GM12878 (cell line): ENCODE results near the gene PRPF6. TPM values are rescaled to one million over a fixed set of nuclear protein-coding genes. Genes with fewer than 3 reads are reported as not detected.

Source experiments
- ATAC-seq: fragments of 200-7000 bp; cut with Tn5 transposase; 3 replicates; pipeline ENCODE4 v1.9.1; 2020; ENCODE audit warnings: mild to moderate bottlenecking, moderate library complexity
- BruUV-seq: library from RNA; stranded (reverse); fragments of 400-500 nt; replicated peaks from 2 replicates; lab custom pipeline; 2021; lab: Mats Ljungman, UMichigan
- CTCF ChIA-PET: fragments of 300-600 bp; sonication (Branson Sonifier 250); formaldehyde crosslinking; extraction: SDS; loops from one replicate; lab custom pipeline; 2021; ENCODE audit warnings: inconsistent platforms; lab: Yijun Ruan, JAX
- POLR2A ChIA-PET: fragments of 350-600 bp; formaldehyde crosslinking; extraction: SDS; loops from one replicate; lab custom pipeline; 2021; ENCODE audit warnings: inconsistent platforms; lab: Charles Lee
- RAD21 ChIA-PET: fragments of 300-600 bp; sonication (Branson Sonifier 250); formaldehyde crosslinking; loops from one replicate; lab custom pipeline; 2023; ENCODE audit warnings: antibody characterized with exemption; ENCODE audit not compliant: unreplicated experiment; lab: Charles Lee
- SMC1A ChIA-PET: fragments of 300-600 bp; sonication (Branson Sonifier 250); formaldehyde crosslinking; loops from one replicate; lab custom pipeline; 2023; ENCODE audit not compliant: unreplicated experiment, uncharacterized antibody; lab: Charles Lee
- DNase-seq: peaks from one replicate; pipeline ENCODE4 v3.0.0-alpha.2; 2011; ENCODE audit warnings: low read depth, low spot score
- FAIRE-seq: peaks from 3 replicates; lab custom pipeline; 2011; peaks lifted over from hg19 to GRCh38; lab: Jason Lieb, UNC
- H2AFZ ChIP-seq: 2 replicates; pipeline ENCODE4 v1.6.0; 2011; ENCODE audit warnings: low read depth, low read length, control low read depth; ENCODE audit not compliant: control insufficient read depth
- H3K27ac ChIP-seq: 2 replicates; pipeline ENCODE4 v1.5.1; 2011; ENCODE audit warnings: control low read depth; ENCODE audit not compliant: control insufficient read depth, insufficient read depth
- H3K27me3 ChIP-seq, 2 experiments: replicated peaks in 1 of 2; 2 replicates each; pipeline versions ENCODE4 v1.6.0 to v1.6.1; 2011; ENCODE audit warnings: low read length in 1 of 2; ENCODE audit not compliant: control insufficient read depth in 2 of 2, insufficient read depth in 2 of 2
- H3K36me3 ChIP-seq, 2 experiments: 2 replicates each; pipeline ENCODE4 v1.5.1; 2011; ENCODE audit warnings: low read length in 1 of 2; ENCODE audit not compliant: control insufficient read depth in 2 of 2, insufficient read depth in 2 of 2
- H3K4me1 ChIP-seq: 2 replicates; pipeline ENCODE4 v1.6.1; 2011; ENCODE audit warnings: mild to moderate bottlenecking, low read length, moderate library complexity, mixed read lengths; ENCODE audit not compliant: control insufficient read depth, insufficient read depth
- H3K4me2 ChIP-seq: 2 replicates; pipeline ENCODE4 v1.6.0; 2011; ENCODE audit warnings: control low read depth; ENCODE audit not compliant: control insufficient read depth, insufficient read depth
- H3K4me3 ChIP-seq: fragments of 200-600 bp; sonication (generic); 2 replicates; pipeline ENCODE4 v1.5.1; 2016
- H3K79me2 ChIP-seq: 2 replicates; pipeline ENCODE4 v1.6.0; 2011; ENCODE audit warnings: low read length; ENCODE audit not compliant: control insufficient read depth, insufficient read depth
- H3K9ac ChIP-seq: 2 replicates; pipeline ENCODE4 v1.8.0; 2011; ENCODE audit warnings: low read length, control low read depth, mixed read lengths; ENCODE audit not compliant: control insufficient read depth, insufficient read depth
- H3K9me3 ChIP-seq: replicated peaks from 3 replicates; pipeline ENCODE4 v1.5.1; 2011; ENCODE audit warnings: mild to moderate bottlenecking, low read length; ENCODE audit not compliant: control insufficient read depth, insufficient read depth
- H4K20me1 ChIP-seq: 2 replicates; pipeline ENCODE4 v1.6.0; 2011; ENCODE audit not compliant: control insufficient read depth, insufficient read depth
- ATF2 ChIP-seq: IDR thresholded peaks from 2 replicates; pipeline ENCODE4 v1.6.1; 2012; ENCODE audit warnings: low read length, inconsistent platforms
- BCL11A ChIP-seq: IDR thresholded peaks from 2 replicates; pipeline ENCODE4 v1.6.1; 2011; ENCODE audit warnings: low read depth, low read length
- BRCA1 ChIP-seq: IDR thresholded peaks from 2 replicates; pipeline ENCODE4 v1.6.1; 2011; ENCODE audit warnings: low read depth, low read length, improper control_type of control experiment
- EED ChIP-seq: sonication (generic); IDR thresholded peaks from 2 replicates; pipeline ENCODE4 v1.6.1; 2016; ENCODE audit warnings: antibody characterized with exemption, low read depth
- EGR1 ChIP-seq, 2 experiments: IDR thresholded peaks; 1 replicate in 1 of 2; 2 replicates in 1 of 2; pipeline ENCODE4 v1.6.1; 2011 to 2012; ENCODE audit warnings: low read depth in 2 of 2, low read length in 2 of 2, borderline replicate concordance in 1 of 2, mild to moderate bottlenecking in 1 of 2, moderate library complexity in 1 of 2
- EP300 ChIP-seq, 2 experiments: fragments of 150-350 bp in 1 of 2; IDR thresholded peaks; 2 replicates each; pipeline ENCODE4 v1.6.1; 2011 to 2012; ENCODE audit warnings: low read depth in 2 of 2, low read length in 2 of 2, borderline replicate concordance in 1 of 2, improper control_type of control experiment in 1 of 2, inconsistent platforms in 1 of 2; ENCODE audit not compliant: control insufficient read depth in 1 of 2
- HDGF ChIP-seq: fragments of 450-650 bp; IDR thresholded peaks from 2 replicates; pipeline ENCODE4 v1.6.1; 2016; ENCODE audit warnings: antibody characterized with exemption
- NKRF ChIP-seq: fragments of 450-650 bp; conservative IDR thresholded peaks from 2 replicates; pipeline ENCODE4 v1.6.1; 2017; ENCODE audit warnings: mild to moderate bottlenecking, moderate library complexity
- TCF12 ChIP-seq: IDR thresholded peaks from 2 replicates; pipeline ENCODE4 v1.6.1; 2011; ENCODE audit warnings: low read depth, mild to moderate bottlenecking, low read length
- WGBS: methylation state at CpG from one replicate; pipeline ENCODE4 v1.1.6; 2016; ENCODE audit warnings: low lambda C conversion rate; ENCODE audit not compliant: insufficient replicate concordance, insufficient coverage; ENCODE audit errors: missing lambda C conversion rate; 5-methylcytosine and 5-hydroxymethylcytosine counted together
- in situ Hi-C: fragments of 300-500 bp; cut with MboI; formaldehyde crosslinking; loops from 9 replicates; pipeline ENCODE4 v1.14.3; 2018; ENCODE audit warnings: mixed read lengths
- intact Hi-C: fragments of 100-400 bp; cut with micrococcal nuclease; formaldehyde crosslinking; loops from one replicate; pipeline ENCODE4 v1.14.2; 2022; ENCODE audit not compliant: unreplicated experiment
- polyA plus RNA-seq, 11 experiments: library from polyadenylated mRNA; depleted of rRNA in 4 of 11; unstranded in 6 of 11; stranded (reverse) in 5 of 11; fragments of >200 nt; fragmentation: Nextera tagmentation in 4 of 11; fragmentation: Illumina TruSeq in 1 of 11; extraction: Ambion mirVana in 4 of 11; extraction: Trizol in 1 of 11; gene quantifications; 1 replicate in 1 of 11; 2 replicates in 10 of 11; pipeline versions ENCODE4 v1.2.1 to v1.2.3, GENCODE V29; 2011 to 2016; ENCODE audit warnings: inconsistent platforms in 2 of 11, missing spikeins in 2 of 11, low read depth in 1 of 11
- total RNA-seq, 4 experiments: library from RNA; depleted of rRNA in 3 of 4; stranded (reverse); fragments of >200 nt in 3 of 4; fragmentation: Illumina TruSeq in 1 of 4; extraction: Trizol in 1 of 4; gene quantifications; 2 replicates each; pipeline versions ENCODE4 v1.2.1 to v1.2.3, GENCODE V29; 2013 to 2021

Gene PRPF6
- total and polyA plus RNA-seq, 10 of the 15 experiments (the other 5 are each of a cell fraction or from before 2014, with no cell fraction given): 5.0 to 102 (median 71.3) TPM

- POLR2A ChIA-PET: interaction anchor here (0.5 to 3.0 kb wide), 5 partner anchors 10 to 535 kb away, joined by 3 to 11 read pairs (median 6); partner anchors contain the start of genes OPRL1 and RGS19
- H3K27me3 ChIP-seq: no peaks in the 10 kb centered on the region
- in situ Hi-C loops (no loop called here), intact Hi-C loops (loop anchor here (2.0 kb wide), 1 partner anchor 15 kb away; the partner anchor contains the start of gene RGS19)
- H3K9me3 ChIP-seq: no peaks in the 10 kb centered on the region
- CTCF ChIA-PET: interaction anchor here (1.0 to 1.4 kb wide), 5 partner anchors 15 to 83 kb away, joined by 3 to 7 read pairs (median 5); partner anchors contain the start of gene PRPF6
- H3K36me3 ChIP-seq: no peaks in the 10 kb centered on the region
- RAD21 ChIA-PET: interaction anchor here (1.0 to 2.3 kb wide), 7 partner anchors 16 to 198 kb away, joined by 3 to 8 read pairs (median 5); partner anchors contain the start of genes OPRL1, RGS19, TPD52L2 and UCKL1
- FAIRE-seq: no peak
- peak overlapping the region; percentile 74 for H3K4me3 ChIP-seq
- no peaks in the 10 kb centered on the region for H4K20me1 ChIP-seq
- peak overlapping the region; percentile 65; the same call in 1 of the 2 replicates for H2AFZ ChIP-seq
- no peak for DNase-seq
- no peak for ATAC-seq
- WGBS: 4% methylated on average over 51 of the region's 51 CpGs
- SMC1A ChIA-PET: interaction anchor here (1.1 to 2.1 kb wide), 4 partner anchors 9 to 56 kb away, joined by 3 to 8 read pairs (median 6); partner anchors contain the start of gene RGS19
- peak overlapping the region; percentile 82 for H3K9ac ChIP-seq
- peak overlapping the region; percentile 85 for H3K4me2 ChIP-seq
- no peaks in the 10 kb centered on the region for H3K79me2 ChIP-seq
- TF ChIP-seq BRCA1 (no peak), HDGF (0 out of 2 replicates have a peak, but pooled peaks have one; percentile 73), EED (0 out of 2 replicates have a peak, but pooled peaks have one; percentile 5), BCL11A (0 out of 2 replicates have a peak, but pooled peaks have one; percentile 6), EP300 (IDR thresholded peaks at IDR 0.05; ENCODE audit: borderline replicate concordance in 1 of 2, control insufficient read depth in 1 of 2, low read depth in 2 of 2, low read length in 2 of 2) (no peak), TCF12 (no peak), ATF2 (no peak), EGR1 (IDR thresholded peaks at IDR 0.05; ENCODE audit: borderline replicate concordance in 1 of 2, low read depth in 2 of 2, low read length in 2 of 2) (0 out of 3 replicates have a peak, but pooled peaks of 1 of the 2 experiments have one; percentile 2), NKRF (0 out of 2 replicates have a peak, but pooled peaks have one; percentile 11)
- TSS peak; percentile 74 for BruUV-seq
- H3K4me1 ChIP-seq: peaks cover 33% of the 10 kb centered on the region
- H3K27ac ChIP-seq: peak overlapping the region; percentile 48
Measured at GRCh38 chr20:64063389-64064144, 82.6 kb downstream of the PRPF6 start.
